HG03460 (cell line): ENCODE data around the gene NAALADL2.
"Not testable (repeated sequence)": the region's sequence is repeated elsewhere in the genome, so short reads cannot be mapped to it uniquely, and the experiment has no call there.

ENCODE experiments used
- ATAC-seq: cut with Tn5 transposase; IDR thresholded peaks from one replicate; pipeline ENCODE4 v1.9.1; 2021; ENCODE audit not compliant: unreplicated experiment

The NAALADL2 gene

GRCh38 chr3:175460849-175461399 lies 601.8 kb downstream of the NAALADL2 start:
- ATAC-seq, result not testable (repeated sequence)

GRCh38 chr3:175464362-175464761 lies 605.2 kb downstream of the NAALADL2 start:
- no peak for ATAC-seq

GRCh38 chr3:175469124-175469523 lies 610.0 kb downstream of the NAALADL2 start:
- ATAC-seq, result no peak

GRCh38 chr3:175475765-175476164 lies 616.6 kb downstream of the NAALADL2 start:
- ATAC-seq, result no peak

- no peak for ATAC-seq
Measured at GRCh38 chr3:175476489-175476888, 617.4 kb downstream of the NAALADL2 start.

- peak; percentile 80 for ATAC-seq
Measured at GRCh38 chr3:175477651-175478224, 618.6 kb downstream of the NAALADL2 start.

- ATAC-seq, result no peak
Measured at GRCh38 chr3:175478301-175478700, 619.2 kb downstream of the NAALADL2 start.

- ATAC-seq, result no peak
Measured at GRCh38 chr3:175479175-175479574, 620.0 kb downstream of the NAALADL2 start.

GRCh38 chr3:175479800-175480199 lies 620.7 kb downstream of the NAALADL2 start:
- ATAC-seq, result no peak

- ATAC-seq, result no peak
Measured at GRCh38 chr3:175484666-175485065, 625.5 kb downstream of the NAALADL2 start.

- ATAC-seq, result no peak
Measured at GRCh38 chr3:175485436-175485835, 626.3 kb downstream of the NAALADL2 start.

- ATAC-seq, result no peak
Measured at GRCh38 chr3:175486255-175486654, 627.1 kb downstream of the NAALADL2 start.

- peak; percentile 71 for ATAC-seq
Measured at GRCh38 chr3:175489406-175489805, 630.3 kb downstream of the NAALADL2 start.

GRCh38 chr3:175493301-175493700 lies 634.2 kb downstream of the NAALADL2 start:
- ATAC-seq, result no peak

GRCh38 chr3:175495331-175495730 lies 636.2 kb downstream of the NAALADL2 start:
- peak; percentile 94 for ATAC-seq

- no peak for ATAC-seq
Measured at GRCh38 chr3:175502155-175502554, 643.0 kb downstream of the NAALADL2 start.

GRCh38 chr3:175511219-175511785 lies 652.2 kb downstream of the NAALADL2 start:
- ATAC-seq, result no peak

GRCh38 chr3:175512700-175513099 lies 653.6 kb downstream of the NAALADL2 start:
- no peak for ATAC-seq

- peak; percentile 92 for ATAC-seq
Measured at GRCh38 chr3:175518459-175518858, 659.3 kb downstream of the NAALADL2 start.

GRCh38 chr3:175521406-175521805 lies 662.3 kb downstream of the NAALADL2 start:
- ATAC-seq, result no peak

GRCh38 chr3:175526191-175526590 lies 667.1 kb downstream of the NAALADL2 start:
- ATAC-seq, result no peak

GRCh38 chr3:175526609-175527280 lies 667.6 kb downstream of the NAALADL2 start:
- ATAC-seq, result no peak
